B cell (primary cell): Measurements from ENCODE around the gene PCDH15. TPM values are rescaled to one million over a fixed set of nuclear protein-coding genes. Genes with fewer than 3 reads are reported as not detected.

Experiments used
- ATAC-seq: fragments of 200-7000 bp; cut with Tn5 transposase; one replicate; pipeline ENCODE4 v1.10.0; 2021; ENCODE audit warnings: low read depth, mild to moderate bottlenecking, moderate number of reproducible peaks, moderate library complexity
- CTCF ChIA-PET: fragments of 350-600 bp; sonication (Branson Sonifier 250); formaldehyde crosslinking; loops from one replicate; lab custom pipeline; 2021; ENCODE audit warnings: antibody characterized with exemption, inconsistent platforms; lab: Charles Lee
- POLR2A ChIA-PET: fragments of 350-600 bp; sonication (Branson Sonifier 250); formaldehyde crosslinking; loops from one replicate; lab custom pipeline; 2021; ENCODE audit warnings: antibody characterized with exemption; lab: Charles Lee
- DNase-seq: peaks from one replicate; pipeline ENCODE4 v3.0.0; 2013
- H2AFZ ChIP-seq: 2 replicates; pipeline ENCODE4 v1.6.1; 2012; ENCODE audit warnings: mild to moderate bottlenecking, low read depth, low read length; ENCODE audit not compliant: insufficient read depth, poor library complexity, severe bottlenecking
- H3K27ac ChIP-seq, 2 donors: 1 replicate in 1 of 2; 2 replicates in 1 of 2; pipeline ENCODE4 v1.5.1; 2012 to 2013; ENCODE audit warnings: low read length in 2 of 2, mild to moderate bottlenecking in 2 of 2, moderate library complexity in 1 of 2
- H3K27me3 ChIP-seq, 4 experiments: fragments of 200-600 bp in 1 of 4; sonication (generic) in 1 of 4; replicated peaks in 1 of 4; 1 replicate in 2 of 4; 2 replicates in 2 of 4; pipeline versions ENCODE4 v1.6.1 to v1.7.0; 2013 to 2016; ENCODE audit warnings: low read length in 3 of 4, mild to moderate bottlenecking in 2 of 4, mixed read lengths in 1 of 4, moderate library complexity in 1 of 4; ENCODE audit not compliant: insufficient read depth in 4 of 4, control insufficient read depth in 3 of 4; ENCODE audit errors: control extremely low read depth in 1 of 4
- H3K36me3 ChIP-seq, 2 experiments: replicated peaks in 1 of 2; 1 replicate in 1 of 2; 2 replicates in 1 of 2; pipeline versions ENCODE4 v1.6.1 to v1.7.1; 2013; ENCODE audit warnings: low read length in 1 of 2; ENCODE audit not compliant: insufficient read depth in 2 of 2, control insufficient read depth in 1 of 2; ENCODE audit errors: control extremely low read depth in 1 of 2, extremely low read depth in 1 of 2
- H3K4me1 ChIP-seq, 2 donors: fragments of 200-600 bp in 1 of 2; sonication (generic) in 1 of 2; 1 replicate in 1 of 2; 2 replicates in 1 of 2; pipeline versions ENCODE4 v1.5.1 to v1.6.1; 2013 to 2017; ENCODE audit warnings: low read length in 2 of 2; ENCODE audit not compliant: control insufficient read depth in 2 of 2, insufficient read depth in 2 of 2
- H3K4me2 ChIP-seq: replicated peaks from 2 replicates; pipeline ENCODE3; 2012; ENCODE audit warnings: mild to moderate bottlenecking, low read depth, low read length; ENCODE audit not compliant: poor library complexity, severe bottlenecking
- H3K4me3 ChIP-seq, 5 experiments: fragments of 200-600 bp in 1 of 5; sonication (generic) in 1 of 5; 1 replicate in 3 of 5; 2 replicates in 2 of 5; pipeline versions ENCODE4 v1.5.1 to v1.7.0; 2011 to 2016; ENCODE audit warnings: low read length in 4 of 5, mild to moderate bottlenecking in 4 of 5, low read depth in 2 of 5, control low read depth in 1 of 5, moderate library complexity in 1 of 5; ENCODE audit not compliant: insufficient read depth in 1 of 5; ENCODE audit errors: control extremely low read depth in 1 of 5, extremely low read depth in 1 of 5
- H3K79me2 ChIP-seq: fragments of 200-600 bp; sonication (generic); one replicate; pipeline ENCODE4 v1.6.0; 2016; ENCODE audit warnings: low read length; ENCODE audit not compliant: control insufficient read depth, insufficient read depth
- H3K9ac ChIP-seq: fragments of 200-600 bp; sonication (generic); 2 replicates; pipeline ENCODE4 v1.6.1; 2017; ENCODE audit warnings: mild to moderate bottlenecking, low read length, moderate library complexity
- H3K9me3 ChIP-seq, 3 donors: one replicate each; pipeline versions ENCODE4 v1.6.1 to v1.7.1; 2013; ENCODE audit warnings: low read length in 2 of 3; ENCODE audit not compliant: control insufficient read depth in 2 of 3, insufficient read depth in 1 of 3; ENCODE audit errors: control extremely low read depth in 1 of 3
- H4K20me1 ChIP-seq: 2 replicates; pipeline ENCODE4 v1.6.0; 2012; ENCODE audit warnings: mild to moderate bottlenecking, low read length; ENCODE audit not compliant: insufficient read depth, control insufficient read depth, poor library complexity, severe bottlenecking
- H3K27ac Mint-ChIP-seq: one replicate; pipeline ENCODE4 v1.8.0; 2021; ENCODE audit warnings: mixed read lengths
- H3K27me3 Mint-ChIP-seq: one replicate; pipeline ENCODE4 v1.8.0; 2021; ENCODE audit warnings: mixed read lengths
- H3K4me1 Mint-ChIP-seq: one replicate; pipeline ENCODE4 v1.8.0; 2021; ENCODE audit warnings: mixed read lengths
- H3K4me3 Mint-ChIP-seq: one replicate; pipeline ENCODE4 v1.8.0; 2021; ENCODE audit warnings: mixed read lengths
- H3K9me3 Mint-ChIP-seq: one replicate; pipeline ENCODE4 v1.8.0; 2022; ENCODE audit warnings: mixed read lengths; ENCODE audit not compliant: insufficient read depth
- EZH2 ChIP-seq: IDR thresholded peaks from 2 replicates; pipeline ENCODE4 v1.6.1; 2012; ENCODE audit warnings: borderline replicate concordance, low read depth, mild to moderate bottlenecking, moderate library complexity, low read length; ENCODE audit not compliant: insufficient read depth, poor library complexity, severe bottlenecking
- intact Hi-C: fragments of 100-400 bp; cut with micrococcal nuclease; formaldehyde crosslinking; loops from one replicate; pipeline ENCODE4 v1.10.0; 2022
- polyA plus RNA-seq: library from polyadenylated mRNA; depleted of rRNA; stranded (reverse); fragments of >200 nt; gene quantifications from 2 replicates; pipeline ENCODE4 v1.2.3, GENCODE V29; 2012
- total RNA-seq, 2 donors: library from RNA; stranded (reverse); fragments of 120-200 nt in 1 of 2; gene quantifications; 1 replicate in 1 of 2; 2 replicates in 1 of 2; pipeline versions ENCODE4 v1.2.3 to v1.2.4, GENCODE V29; 2013 to 2022
- TF ChIP-seq, protein P1 (sequence below): fragments of 200-600 bp; IDR thresholded peaks from one replicate; pipeline ENCODE4 v1.8.0; 2022; ENCODE audit warnings: antibody characterized with exemption, mild to moderate bottlenecking

Gene PCDH15
- total and polyA plus RNA-seq, 2 donors (not counting 1 experiment from before 2014, with no cell fraction given), result not detected

DNA sequence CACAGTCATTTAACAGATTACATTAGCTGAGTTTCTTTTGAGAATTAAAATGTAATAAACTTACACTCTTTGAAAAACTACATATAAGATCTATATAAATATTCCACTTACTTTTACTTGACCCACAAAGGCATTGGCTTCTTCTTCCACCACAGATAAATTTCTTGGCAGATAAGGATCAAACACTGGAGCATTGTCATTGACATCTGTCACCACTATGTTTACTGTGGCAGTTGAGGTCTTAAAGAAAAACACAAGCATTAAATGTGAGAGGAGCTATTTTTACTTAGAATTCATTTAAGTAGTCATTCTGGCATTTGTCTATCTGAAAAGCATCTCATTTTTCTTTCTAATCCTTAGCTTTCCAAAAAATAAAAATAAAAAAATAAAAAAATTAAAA, 734.4 kb downstream of the PCDH15 start:
- H3K4me3 Mint-ChIP-seq, result no peak overlapping the region
- no peaks in the 10 kb centered on the region for H3K4me1 ChIP-seq
- no peak overlapping the region for H3K4me2 ChIP-seq
- no peak overlapping the region for H2AFZ ChIP-seq
- no peaks in the 10 kb centered on the region for H3K27me3 Mint-ChIP-seq
- no peaks in the 10 kb centered on the region for H3K27me3 ChIP-seq
- CTCF ChIA-PET, result no interaction called here
- no peak for ATAC-seq
- no peaks in the 10 kb centered on the region for H3K9me3 Mint-ChIP-seq
- no peak for DNase-seq
- POLR2A ChIA-PET, result no interaction called here
- H3K79me2 ChIP-seq, result no peaks in the 10 kb centered on the region
- H3K36me3 ChIP-seq, result no peaks in the 10 kb centered on the region
- no peak overlapping the region for H3K27ac ChIP-seq
- intact Hi-C loops, result no loop called here
- no peak overlapping the region for H3K4me3 ChIP-seq
- no peaks in the 10 kb centered on the region for H3K4me1 Mint-ChIP-seq
- H3K9ac ChIP-seq, result no peak overlapping the region
- no peak overlapping the region for H3K27ac Mint-ChIP-seq
- H3K9me3 ChIP-seq, result peaks cover 0 to 15% (median 0%) of the 10 kb centered on the region in 3 donors
- no peaks in the 10 kb centered on the region for H4K20me1 ChIP-seq
- TF ChIP-seq EZH2, result no peak
- TF ChIP-seq, protein P1, sequence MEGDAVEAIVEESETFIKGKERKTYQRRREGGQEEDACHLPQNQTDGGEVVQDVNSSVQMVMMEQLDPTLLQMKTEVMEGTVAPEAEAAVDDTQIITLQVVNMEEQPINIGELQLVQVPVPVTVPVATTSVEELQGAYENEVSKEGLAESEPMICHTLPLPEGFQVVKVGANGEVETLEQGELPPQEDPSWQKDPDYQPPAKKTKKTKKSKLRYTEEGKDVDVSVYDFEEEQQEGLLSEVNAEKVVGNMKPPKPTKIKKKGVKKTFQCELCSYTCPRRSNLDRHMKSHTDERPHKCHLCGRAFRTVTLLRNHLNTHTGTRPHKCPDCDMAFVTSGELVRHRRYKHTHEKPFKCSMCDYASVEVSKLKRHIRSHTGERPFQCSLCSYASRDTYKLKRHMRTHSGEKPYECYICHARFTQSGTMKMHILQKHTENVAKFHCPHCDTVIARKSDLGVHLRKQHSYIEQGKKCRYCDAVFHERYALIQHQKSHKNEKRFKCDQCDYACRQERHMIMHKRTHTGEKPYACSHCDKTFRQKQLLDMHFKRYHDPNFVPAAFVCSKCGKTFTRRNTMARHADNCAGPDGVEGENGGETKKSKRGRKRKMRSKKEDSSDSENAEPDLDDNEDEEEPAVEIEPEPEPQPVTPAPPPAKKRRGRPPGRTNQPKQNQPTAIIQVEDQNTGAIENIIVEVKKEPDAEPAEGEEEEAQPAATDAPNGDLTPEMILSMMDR, result no peak

DNA sequence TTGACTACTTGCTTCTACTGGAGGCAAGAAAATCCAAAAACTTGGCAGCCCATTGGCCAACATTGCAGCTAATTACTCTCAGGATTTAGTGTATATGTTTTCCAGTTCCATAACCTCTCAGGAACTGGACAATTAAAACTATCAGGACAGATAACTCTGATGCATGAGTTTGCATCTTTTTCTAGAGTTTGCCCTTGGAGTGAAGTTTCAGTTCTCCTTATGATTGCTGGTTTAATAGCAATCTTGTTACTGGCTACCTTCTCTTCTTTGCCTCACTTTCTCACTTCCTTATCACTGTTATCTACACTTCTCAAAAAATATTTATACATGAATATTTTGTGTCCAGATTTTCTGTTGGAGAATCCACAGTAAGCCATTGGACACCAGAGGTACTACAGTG, 735.9 kb downstream of the PCDH15 start:
- no peak for ATAC-seq
- ChIA-PET POLR2A (no interaction called here), CTCF (no interaction called here)
- peaks cover 0 to 15% (median 0%) of the 10 kb centered on the region in 3 donors for H3K9me3 ChIP-seq
- Mint-ChIP-seq H3K27me3 (no peaks in the 10 kb centered on the region), H3K27ac (no peak overlapping the region), H3K4me3 (no peak overlapping the region), H3K9me3 (no peaks in the 10 kb centered on the region), H3K4me1 (no peaks in the 10 kb centered on the region)
- no peak overlapping the region for H3K9ac ChIP-seq
- no peaks in the 10 kb centered on the region for H3K4me1 ChIP-seq
- H3K79me2 ChIP-seq, result no peaks in the 10 kb centered on the region
- H3K27ac ChIP-seq, result no peak overlapping the region
- H3K36me3 ChIP-seq, result no peaks in the 10 kb centered on the region
- H3K4me3 ChIP-seq, result no peak overlapping the region
- DNase-seq, result no peak
- H4K20me1 ChIP-seq, result no peaks in the 10 kb centered on the region
- intact Hi-C loops, result no loop called here
- H3K27me3 ChIP-seq, result no peaks in the 10 kb centered on the region
- TF ChIP-seq, protein P1, result no peak
- no peak for TF ChIP-seq EZH2
- no peak overlapping the region for H2AFZ ChIP-seq
- H3K4me2 ChIP-seq, result no peak overlapping the region
